HG03097 (cell line): ENCODE results near the gene HOXB6.

Experiments
- ATAC-seq: cut with Tn5 transposase; IDR thresholded peaks from one replicate; pipeline ENCODE4 v1.9.1; 2021; ENCODE audit not compliant: unreplicated experiment, low FRiP score

HOXB6 gene

DNA sequence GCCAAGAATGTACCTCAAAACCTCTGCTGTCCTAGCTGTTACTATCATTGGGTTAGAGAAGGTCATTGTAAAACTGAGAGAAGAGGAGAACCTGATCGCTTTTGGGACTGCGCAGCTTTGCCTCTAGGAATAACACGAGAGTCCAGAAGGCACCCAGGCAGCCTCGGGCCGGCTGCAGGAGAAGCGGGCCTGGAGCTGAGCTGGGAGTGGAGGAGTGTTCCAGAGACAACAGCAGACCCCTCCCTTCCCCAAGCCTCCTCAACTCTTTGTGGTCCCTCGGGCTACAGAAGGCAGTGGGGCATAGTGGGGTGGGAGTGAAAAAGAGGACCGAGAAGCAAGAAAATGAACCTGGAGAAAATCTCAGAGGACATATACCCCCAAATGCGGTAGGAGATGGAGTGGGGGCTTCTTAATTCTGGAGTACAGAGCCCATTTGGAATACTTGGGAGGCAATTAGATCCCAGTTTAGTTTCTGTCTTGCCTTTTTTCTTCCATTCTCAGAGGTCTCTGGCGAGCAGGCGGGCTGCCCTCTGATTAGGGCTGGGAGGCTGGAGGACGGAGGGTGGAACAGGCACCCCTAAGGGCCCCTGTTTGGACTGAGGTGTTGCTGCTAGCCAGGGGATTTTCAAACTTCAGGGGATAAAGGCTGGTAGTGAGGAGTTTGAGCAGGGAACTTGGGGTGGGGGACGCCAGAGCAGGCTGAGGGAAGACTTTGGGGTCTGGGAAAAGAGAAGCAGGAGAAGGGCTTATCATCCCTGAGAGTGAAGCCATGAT lies 46.5 kb downstream of the HOXB6 start:
- ATAC-seq: no peak

DNA sequence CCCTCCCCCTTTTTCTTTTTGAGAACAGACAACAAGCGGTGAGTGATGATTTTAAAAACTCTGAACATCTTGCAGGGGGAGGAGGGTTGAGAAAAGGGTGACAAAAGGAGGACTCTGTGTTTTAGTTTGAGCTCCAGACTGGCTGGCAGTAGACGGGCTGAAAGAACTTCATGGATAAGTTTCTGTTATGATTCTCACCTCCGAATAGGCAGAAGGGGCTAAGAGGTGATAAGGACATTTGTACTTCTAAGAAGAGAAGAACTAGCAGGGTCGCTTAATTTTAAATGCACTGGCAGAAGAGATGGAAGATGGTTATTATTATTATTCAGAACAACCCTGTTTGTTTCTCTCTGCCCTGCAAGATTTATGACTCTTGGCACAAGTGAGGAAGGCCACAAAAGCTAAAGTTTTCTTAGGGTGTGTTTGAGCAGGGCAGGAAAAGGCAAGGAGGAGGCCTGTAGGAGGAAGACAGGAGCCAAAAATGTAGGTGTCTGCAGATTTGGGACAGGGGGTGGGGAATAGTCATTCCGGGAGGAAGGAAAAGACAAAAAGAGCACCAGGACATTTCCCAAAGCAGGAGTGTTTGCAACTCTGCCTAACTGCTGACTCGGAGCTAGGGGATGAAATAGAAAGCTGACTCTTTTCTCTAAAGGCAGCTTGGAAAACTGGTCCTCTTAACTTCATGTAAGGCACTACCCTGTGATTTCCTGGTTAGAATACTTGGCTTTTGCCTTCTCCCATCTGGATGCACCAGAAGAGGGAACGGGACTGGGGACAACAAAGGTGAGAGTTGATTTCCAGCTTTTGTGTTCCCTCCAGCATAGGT lies 48.0 kb downstream of the HOXB6 start:
- ATAC-seq: no peak

DNA sequence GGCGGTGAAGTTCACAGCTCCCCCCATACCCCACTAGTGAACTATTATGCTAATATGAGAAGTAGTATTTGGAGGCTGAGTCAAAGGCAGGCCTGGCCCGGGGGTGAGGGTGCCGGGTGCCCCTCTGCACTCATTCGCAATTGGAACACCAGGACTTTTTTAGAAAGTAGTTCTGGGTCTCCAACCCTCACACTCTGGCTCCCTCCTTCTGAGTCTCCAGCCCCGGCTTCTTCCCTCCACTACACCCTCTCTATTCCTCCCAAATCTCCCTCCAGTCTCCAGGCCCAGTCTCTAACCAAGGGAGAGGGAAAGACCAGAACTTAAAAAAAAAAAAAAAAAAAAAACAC lies 48.6 kb downstream of the HOXB6 start:
- no peak for ATAC-seq

DNA sequence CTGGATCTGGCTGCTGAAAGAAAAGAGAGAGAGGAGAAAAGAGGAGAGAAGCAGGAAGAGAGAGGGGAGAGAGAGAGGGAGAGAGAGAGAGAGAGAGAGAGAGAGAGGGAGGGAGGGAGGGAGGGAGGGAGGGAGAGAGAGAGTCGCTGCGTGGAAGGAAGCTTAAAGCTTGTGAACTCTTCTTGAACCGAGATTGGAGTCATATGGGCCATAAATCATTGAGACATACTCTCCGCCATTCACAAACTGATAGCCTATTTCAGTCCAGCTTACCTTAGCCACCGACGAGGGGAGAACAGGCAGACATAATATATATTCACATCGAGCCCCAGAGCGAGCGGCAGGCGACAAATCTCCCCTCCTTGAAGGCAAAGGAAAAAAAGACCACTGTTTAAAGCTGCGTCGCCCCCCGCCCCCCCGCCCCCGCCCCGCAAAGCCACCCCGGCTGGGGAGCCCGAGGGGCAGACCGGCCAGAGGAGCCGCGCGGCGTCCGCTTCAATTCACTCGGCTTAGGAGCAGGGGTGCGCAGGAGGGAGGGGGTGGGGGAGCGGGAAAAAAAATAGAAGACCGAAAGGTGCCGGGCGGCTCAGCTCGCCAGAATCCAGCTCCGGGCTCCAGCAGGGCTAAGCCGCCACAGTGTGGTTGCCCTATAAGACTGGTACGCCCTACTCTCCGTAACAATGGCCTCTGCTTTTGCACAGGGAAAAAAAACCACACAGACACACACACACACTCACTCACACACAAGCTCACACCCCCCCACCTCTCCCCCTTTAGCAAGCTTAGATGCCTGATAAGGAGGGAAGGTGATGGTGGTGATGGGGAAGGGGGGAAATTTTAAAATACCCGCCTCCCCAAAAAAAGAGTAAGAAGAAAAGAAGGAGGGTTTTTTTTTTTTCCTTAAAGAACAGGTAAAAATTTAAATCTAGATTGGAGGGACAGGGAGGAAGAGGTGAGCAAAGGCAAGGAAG lies 49.2 kb downstream of the HOXB6 start:
- no peak for ATAC-seq

DNA sequence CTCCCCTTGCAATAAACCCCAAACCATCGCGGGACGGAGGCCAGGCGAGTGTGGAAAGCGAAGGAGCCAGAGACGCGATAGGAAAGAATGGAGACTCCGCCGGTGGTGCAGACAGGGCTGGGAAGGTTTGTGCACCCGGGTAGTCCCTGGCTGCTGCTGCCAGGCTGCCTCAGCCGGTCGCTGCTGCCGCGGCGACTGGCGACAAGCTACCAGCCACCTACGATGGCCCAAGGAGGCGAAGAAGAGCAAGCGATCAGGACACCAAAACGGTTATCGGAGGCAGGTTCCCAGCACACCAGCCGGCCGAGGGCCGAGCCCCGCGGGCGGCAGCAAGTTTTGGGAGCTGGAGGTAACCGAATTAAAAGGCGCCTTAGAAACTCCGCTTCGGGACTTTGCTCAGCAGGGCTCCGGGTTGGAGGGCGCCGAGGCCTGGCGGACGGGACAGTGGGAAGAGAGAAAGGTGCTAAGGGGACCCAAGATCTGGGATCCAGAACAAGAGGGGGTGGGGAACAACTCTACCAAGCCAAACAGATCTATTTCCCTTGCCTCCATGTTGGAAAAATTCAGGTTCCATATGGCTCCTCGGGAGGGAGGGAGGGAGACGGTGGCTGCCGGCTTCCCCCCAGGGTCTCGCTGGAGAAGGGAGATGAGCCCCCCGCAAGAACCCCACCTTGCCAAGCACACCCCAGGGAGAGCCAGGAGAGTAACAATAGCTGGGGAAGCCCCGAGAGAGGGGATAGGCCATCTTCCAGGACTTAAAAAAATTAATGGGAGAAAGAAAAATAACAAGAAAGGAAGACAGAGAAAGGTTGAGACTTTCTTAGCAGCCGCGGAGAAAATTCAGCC lies 50.2 kb downstream of the HOXB6 start:
- ATAC-seq: no peak

DNA sequence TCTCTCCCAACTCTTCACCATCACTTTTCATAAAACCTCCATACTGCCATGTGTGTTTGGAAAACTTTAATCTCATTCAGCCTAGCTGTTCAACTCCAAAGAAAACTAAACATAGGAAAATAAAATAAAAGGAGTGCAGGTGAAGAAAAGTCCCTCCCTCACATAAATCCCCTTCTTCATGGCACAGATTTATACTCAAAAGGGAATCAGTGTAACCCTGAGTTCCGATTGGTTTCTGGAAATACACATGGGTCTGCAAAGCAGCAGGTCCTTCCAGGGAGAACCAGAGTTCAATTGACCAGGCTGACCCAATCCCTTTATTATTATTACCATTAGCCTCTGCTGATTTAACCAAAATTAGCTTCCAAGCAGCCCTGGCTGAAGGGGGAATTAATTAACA lies 51.0 kb downstream of the HOXB6 start:
- ATAC-seq: no peak

DNA sequence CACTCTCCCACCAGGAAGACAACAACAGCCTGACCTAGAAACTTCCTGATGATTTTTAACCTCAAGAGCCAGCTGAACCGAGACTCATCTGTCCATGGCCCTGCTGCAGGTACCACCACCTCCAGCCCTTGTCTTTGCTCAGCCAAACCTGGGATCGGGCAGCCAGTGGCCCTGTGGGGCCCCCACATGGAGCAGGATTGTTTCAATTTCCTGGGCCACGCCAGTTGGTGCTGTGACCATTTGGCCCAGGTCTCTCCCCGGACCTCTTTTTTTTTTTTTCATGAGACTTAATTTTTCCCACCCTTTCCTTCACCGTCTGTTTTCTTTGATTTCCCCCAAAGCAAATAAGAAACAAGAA lies 51.6 kb downstream of the HOXB6 start:
- no peak for ATAC-seq

DNA sequence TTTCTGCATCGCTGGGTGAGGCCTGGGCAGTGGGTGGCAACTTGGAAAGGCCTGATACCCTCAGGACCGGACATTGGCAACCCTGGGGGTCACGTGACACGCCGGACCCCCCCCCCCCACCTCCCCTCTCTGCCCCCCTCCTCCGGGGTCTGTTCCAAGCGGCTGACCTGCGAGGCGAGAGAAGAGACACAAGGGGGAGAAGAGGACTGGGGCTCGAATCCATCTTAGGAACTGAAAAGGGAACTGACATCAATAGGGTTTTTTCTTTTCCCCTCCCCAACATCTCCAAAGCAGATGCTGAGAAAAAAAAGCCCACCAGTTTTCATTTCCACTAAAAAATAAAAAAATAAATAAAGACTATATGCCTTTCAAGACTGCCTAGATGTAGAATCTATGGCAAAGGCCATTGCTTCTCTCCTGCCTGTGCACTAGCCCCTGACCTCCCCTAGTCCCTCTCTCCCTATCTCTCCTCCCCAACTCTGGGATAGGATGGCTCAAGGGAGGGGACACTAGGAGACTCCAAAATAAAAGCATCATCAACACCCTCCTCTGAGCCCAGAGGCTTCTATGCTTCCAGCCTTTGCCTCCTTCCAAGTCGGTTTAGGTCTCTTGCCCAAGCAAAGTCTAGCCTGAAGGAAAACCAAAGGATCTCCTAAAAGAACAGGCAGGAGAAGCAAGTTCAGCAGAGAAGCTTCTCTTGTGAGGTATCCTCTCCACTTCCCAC lies 52.2 kb downstream of the HOXB6 start:
- no peak for ATAC-seq

DNA sequence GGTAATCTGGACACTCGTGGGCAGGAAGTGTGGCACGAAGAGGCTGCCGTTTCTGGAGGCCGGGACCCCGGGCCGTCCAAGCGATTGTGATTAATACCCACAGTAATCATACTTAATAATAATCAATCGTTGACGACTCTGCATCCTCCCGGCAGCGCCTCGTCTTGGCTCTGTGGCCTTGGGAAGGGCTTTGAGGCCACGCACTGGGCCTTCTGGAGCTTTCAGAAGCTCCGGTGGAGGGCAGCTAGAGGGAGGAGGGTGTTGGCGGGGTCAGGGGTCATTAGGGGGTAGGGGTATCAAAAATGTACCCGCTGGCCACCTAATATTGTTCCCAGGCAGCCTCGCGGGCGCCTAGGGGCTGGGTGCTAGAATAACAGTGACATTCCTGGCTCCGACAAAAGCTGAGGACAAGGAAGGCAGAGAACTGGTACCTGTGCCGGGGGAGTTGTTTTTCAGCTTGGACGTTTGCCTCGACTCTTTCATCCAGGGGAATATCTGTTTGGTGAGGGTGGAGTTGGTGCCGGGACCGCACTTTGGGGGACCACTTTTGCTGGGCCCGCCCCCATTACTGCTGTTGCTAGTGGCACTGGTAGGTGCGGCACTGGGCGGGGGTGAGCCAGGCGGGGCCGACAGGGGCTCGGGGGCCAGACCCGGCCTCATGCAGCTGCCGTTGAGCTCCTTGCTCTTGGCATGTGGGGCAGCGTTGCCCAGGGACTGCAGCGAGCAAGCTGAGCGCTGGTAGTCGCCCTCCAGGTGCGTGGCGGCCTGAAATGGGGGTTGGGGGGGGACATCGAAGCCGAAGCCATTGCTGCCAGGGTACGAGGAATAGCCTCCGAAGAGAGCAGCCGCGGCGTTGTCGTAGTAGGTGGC lies 53.0 kb downstream of the HOXB6 start:
- ATAC-seq: no peak

DNA sequence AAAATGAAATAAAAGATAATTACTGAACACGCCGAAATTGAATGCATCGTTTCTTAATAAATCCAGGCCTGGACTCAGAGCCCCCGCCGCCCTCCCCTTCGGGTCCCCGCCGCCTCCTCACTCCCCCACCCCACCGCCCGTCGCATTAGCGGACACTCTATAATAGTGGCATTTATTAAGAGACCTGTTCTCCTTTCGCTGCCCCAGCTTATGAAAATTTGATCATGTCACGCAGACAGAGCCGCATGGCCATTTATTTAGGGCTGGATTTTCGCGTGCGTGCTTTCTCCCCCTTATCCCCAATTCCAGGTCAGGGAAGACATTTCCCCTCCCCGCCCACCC lies 53.6 kb downstream of the HOXB6 start:
- no peak for ATAC-seq

DNA sequence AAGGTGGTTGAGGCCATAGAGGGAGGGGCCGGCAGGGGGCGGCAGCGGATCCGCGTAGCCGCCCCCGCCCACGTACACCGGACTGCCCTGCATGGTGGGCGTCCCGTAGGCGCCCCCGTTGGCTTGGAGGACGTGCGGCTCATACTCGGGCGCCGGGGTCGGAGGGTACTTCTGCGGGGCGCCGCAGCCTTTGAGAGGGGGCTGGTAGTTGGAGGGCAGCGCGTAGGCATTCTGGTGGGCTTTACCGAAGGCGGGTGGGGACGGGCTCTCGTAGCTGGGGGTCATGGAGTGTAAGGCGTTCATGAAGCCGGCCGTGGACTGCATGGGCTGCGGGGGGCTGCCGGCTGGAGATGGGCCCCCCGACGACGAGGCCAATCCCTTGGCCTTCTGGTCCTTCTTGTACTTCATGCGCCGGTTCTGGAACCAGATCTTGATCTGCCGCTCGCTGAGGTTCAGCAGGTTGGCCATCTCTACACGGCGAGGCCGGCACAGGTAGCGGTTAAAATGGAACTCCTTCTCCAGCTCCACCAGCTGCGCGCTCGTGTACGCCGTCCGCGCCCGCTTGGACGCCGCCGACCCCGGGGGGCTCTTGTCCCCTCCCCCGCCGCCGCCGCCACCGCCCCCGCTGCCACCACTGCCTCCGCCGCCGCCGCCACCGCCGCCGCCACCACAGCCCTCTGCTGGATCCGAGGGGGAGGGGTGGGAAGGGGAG lies 54.1 kb downstream of the HOXB6 start:
- ATAC-seq: no peak

DNA sequence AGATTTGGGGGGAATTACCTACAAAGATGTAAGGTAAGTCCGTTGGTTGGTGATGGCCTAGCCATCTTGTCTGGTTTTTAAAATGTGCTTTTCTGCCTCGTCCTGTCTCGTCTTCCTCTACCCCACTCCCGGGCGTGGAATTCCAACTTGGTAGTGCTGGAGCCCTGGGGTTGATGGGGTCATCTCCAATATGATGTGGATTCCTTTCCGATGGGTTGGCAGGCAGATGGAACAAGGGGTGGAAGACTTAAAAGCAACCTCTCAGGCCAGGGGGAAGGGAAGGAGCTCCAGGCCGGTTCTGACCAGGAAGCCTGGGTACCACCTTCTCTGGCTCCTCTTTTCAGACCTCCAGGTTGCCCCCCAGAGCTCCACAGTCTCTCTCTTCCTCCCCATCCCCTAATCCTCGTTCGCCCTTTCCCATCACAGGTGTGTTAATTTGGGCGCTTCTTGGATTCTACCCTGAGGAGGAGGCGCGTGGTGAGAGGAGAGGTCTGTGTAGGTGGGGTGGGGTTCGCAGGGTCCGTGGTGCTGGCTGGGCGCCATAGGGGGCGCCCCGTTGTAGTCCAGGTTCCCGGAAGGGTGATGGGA lies 54.8 kb downstream of the HOXB6 start:
- no peak for ATAC-seq

DNA sequence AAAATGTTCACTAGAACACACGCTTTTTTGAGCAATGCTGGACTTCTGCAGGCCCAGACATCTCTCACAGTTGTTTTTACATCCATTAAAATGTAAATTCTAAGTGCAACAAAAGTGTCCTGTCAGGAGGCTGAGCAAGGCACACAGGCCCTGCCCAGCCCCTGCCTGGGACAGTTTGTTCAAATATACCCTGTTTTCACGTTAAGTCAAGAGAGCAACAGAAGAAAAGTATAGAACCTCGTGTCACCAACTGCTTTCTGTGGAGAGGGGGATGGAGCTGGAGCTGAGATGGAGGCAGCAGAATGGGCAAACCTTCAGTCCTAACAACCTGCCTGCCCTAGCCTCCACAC lies 55.5 kb downstream of the HOXB6 start:
- ATAC-seq: no peak

DNA sequence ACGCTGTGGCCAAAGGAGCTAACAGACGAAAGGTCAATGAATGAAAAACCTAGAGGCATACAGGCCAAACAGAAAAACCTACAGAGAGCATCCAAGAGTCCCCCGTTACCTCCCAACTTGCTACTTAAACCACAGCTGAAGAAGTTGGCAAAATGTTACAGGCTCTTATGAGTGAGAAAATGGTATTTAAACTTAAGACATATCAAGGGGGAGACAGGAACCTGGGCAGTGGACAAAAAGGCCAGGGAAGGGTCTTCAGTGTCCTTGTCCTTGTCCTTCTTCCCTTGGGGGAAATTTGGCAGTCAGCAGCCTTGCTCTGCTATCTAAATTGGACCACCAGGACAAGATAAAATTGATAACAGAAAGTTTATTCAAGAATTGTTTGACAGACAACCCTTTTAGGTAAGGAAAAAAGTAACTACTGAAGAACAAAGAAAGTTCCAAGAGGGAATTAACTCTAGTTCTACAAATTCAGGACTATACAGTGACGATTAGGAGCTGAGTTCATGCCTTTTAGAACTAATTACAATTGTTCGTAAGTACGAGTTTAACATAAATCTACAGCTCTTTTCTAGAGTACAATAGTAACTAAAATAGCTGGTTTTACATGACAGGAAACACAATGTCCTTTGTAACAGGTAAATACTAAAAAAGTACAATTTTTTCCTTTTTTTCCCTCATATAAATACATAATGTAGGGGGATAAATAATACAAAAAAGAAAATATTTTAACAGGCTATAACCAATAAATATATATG lies 56.1 kb downstream of the HOXB6 start:
- ATAC-seq: no peak

DNA sequence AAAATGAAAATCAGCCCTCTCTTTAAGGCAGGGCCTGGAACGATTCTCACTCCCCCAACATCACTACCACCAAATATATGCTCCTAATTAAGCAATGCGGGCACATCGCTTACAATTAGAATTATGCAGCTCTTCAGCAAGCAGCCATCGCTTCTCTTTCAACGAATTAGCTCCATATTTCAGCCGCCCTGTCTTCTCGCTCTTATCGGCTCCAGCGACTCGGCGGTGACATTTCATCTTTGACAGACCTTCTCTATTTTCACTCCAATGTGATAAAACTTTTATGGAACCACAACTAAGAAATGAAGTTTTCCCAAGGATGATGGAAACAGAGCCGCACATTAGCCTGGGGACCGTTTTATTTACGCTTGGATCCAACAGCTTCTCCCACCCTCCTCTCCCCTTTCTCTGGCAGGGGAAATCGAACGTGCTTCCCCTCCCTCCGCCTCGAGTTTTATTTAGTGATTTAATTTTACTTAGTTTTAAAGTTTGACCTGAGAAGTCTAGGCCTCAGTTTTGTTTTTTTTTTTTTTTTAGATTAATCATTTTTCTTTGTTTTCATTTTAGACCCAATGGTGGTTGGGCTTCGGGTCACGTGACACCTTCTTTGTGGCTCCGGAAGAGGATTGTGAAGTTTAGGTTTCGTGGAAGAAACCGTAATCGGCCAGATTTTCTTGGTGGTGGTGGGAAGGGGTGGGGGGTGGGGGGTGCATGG lies 56.8 kb downstream of the HOXB6 start:
- no peak for ATAC-seq
